Astrocyte of the spinal cord (primary cell): Measurements from ENCODE around the gene WDR83.

Source experiments
- DNase-seq: peaks from one replicate; pipeline ENCODE4 v3.0.0; 2011; ENCODE audit warnings: low read depth, low spot score
- H3K4me3 ChIP-seq: 2 replicates; pipeline ENCODE4 v1.5.1; 2011; ENCODE audit warnings: low read depth, mild to moderate bottlenecking, low read length, moderate library complexity
- CTCF ChIP-seq: IDR thresholded peaks from 2 replicates; pipeline ENCODE4 v1.5.1; 2012; ENCODE audit warnings: low read depth, mild to moderate bottlenecking, low read length, inconsistent platforms
- in situ Hi-C: cut with HindIII; loops from 2 replicates; pipeline ENCODE4 v1.10.0; 2017; ENCODE audit warnings: low sequenced_read_pairs

The WDR83 gene

GRCh38 chr19:12656899-12657571 is 9.6 kb upstream of the WDR83 start:
- no peak overlapping the region for H3K4me3 ChIP-seq
- TF ChIP-seq CTCF, result peak; percentile 29
- in situ Hi-C loops, result no loop called here
- no peak for DNase-seq

GRCh38 chr19:12657966-12658365 is 8.6 kb upstream of the WDR83 start:
- in situ Hi-C loops, result no loop called here
- DNase-seq, result no peak
- no peak overlapping the region for H3K4me3 ChIP-seq
- TF ChIP-seq CTCF, result no peak

- TF ChIP-seq CTCF, result no peak
- DNase-seq, result no peak
- in situ Hi-C loops, result no loop called here
- H3K4me3 ChIP-seq, result no peak overlapping the region
These were observed 5.6 kb upstream of the WDR83 start for GRCh38 chr19:12660980-12661379.

GRCh38 chr19:12664406-12665280 is 2.0 kb upstream of the WDR83 start:
- in situ Hi-C loops, result no loop called here
- TF ChIP-seq CTCF, result no peak
- DNase-seq, result no peak
- H3K4me3 ChIP-seq, result no peak overlapping the region

- in situ Hi-C loops, result no loop called here
- no peak for DNase-seq
- H3K4me3 ChIP-seq, result no peak overlapping the region
- TF ChIP-seq CTCF, result no peak
These were observed 1.4 kb upstream of the WDR83 start for GRCh38 chr19:12665281-12665573.

- in situ Hi-C loops, result no loop called here
- no peak for DNase-seq
- no peak for TF ChIP-seq CTCF
- H3K4me3 ChIP-seq, result peak overlapping the region; percentile 82
These were observed 839 bp upstream of the WDR83 start for GRCh38 chr19:12665671-12666264.
